SK-N-MC (cell line): Measurements from ENCODE around the gene ACVR1.

ENCODE experiments used
- DNase-seq: peaks from one replicate; pipeline ENCODE4 v3.0.0-alpha.2; 2011; ENCODE audit warnings: low read depth, low spot score
- H3K27ac ChIP-seq: fragments of 200-600 bp; sonication (generic); 2 replicates; pipeline ENCODE4 v1.5.1; 2016; ENCODE audit warnings: mixed run types
- H3K36me3 ChIP-seq: fragments of 200-600 bp; sonication (generic); 2 replicates; pipeline ENCODE4 v1.6.1; 2017; ENCODE audit warnings: antibody characterized with exemption, low read length, mixed read lengths; ENCODE audit not compliant: insufficient read depth
- H3K4me3 ChIP-seq: fragments of 200-600 bp; sonication (generic); 2 replicates; pipeline ENCODE4 v1.5.1; 2016
- H3K9ac ChIP-seq: fragments of 200-600 bp; sonication (generic); 2 replicates; pipeline ENCODE4 v1.8.0; 2017; ENCODE audit warnings: mixed run types, mixed read lengths; ENCODE audit not compliant: insufficient read length
- H3K9me3 ChIP-seq: fragments of 200-600 bp; sonication (generic); 2 replicates; pipeline ENCODE4 v1.6.1; 2017; ENCODE audit warnings: low read depth, mild to moderate bottlenecking, antibody characterized with exemption, low read length, moderate library complexity, mixed read lengths
- EZH2 ChIP-seq: fragments of 200-600 bp; sonication (generic); IDR thresholded peaks from one replicate; pipeline ENCODE4 v1.6.1; 2017; ENCODE audit warnings: antibody characterized with exemption
- FOXP2 ChIP-seq: optimal IDR thresholded peaks from 2 replicates; pipeline ENCODE3; 2011; ENCODE audit warnings: mild to moderate bottlenecking, moderate library complexity; ENCODE audit not compliant: insufficient read depth; ENCODE audit errors: extremely low read length, control extremely low read depth
- POLR2AphosphoS5 ChIP-seq: IDR thresholded peaks from 2 replicates; pipeline ENCODE4 v1.6.1; 2012; ENCODE audit warnings: mild to moderate bottlenecking, low read depth, low read length, borderline replicate concordance

ACVR1 gene

GRCh38 chr2:157867703-157868102 lies 8.4 kb downstream of the ACVR1 start:
- no peak for DNase-seq
- no peak overlapping the region for H3K4me3 ChIP-seq
- no peak overlapping the region for H3K9ac ChIP-seq
- TF ChIP-seq FOXP2: no peak
- no peak for TF ChIP-seq POLR2AphosphoS5
- no peak for TF ChIP-seq EZH2
- H3K36me3 ChIP-seq: no peaks in the 10 kb centered on the region
- H3K9me3 ChIP-seq: no peaks in the 10 kb centered on the region
- H3K27ac ChIP-seq: no peak overlapping the region

- H3K9me3 ChIP-seq: no peaks in the 10 kb centered on the region
- TF ChIP-seq POLR2AphosphoS5 (no peak), FOXP2 (no peak), EZH2 (no peak)
- no peak overlapping the region for H3K9ac ChIP-seq
- no peak overlapping the region for H3K27ac ChIP-seq
- H3K4me3 ChIP-seq: no peak overlapping the region
- no peak for DNase-seq
- no peaks in the 10 kb centered on the region for H3K36me3 ChIP-seq
These were observed 9.2 kb downstream of the ACVR1 start for GRCh38 chr2:157866666-157867642.

GRCh38 chr2:157866202-157866601 lies 9.9 kb downstream of the ACVR1 start:
- H3K9ac ChIP-seq: no peak overlapping the region
- H3K9me3 ChIP-seq: no peaks in the 10 kb centered on the region
- no peaks in the 10 kb centered on the region for H3K36me3 ChIP-seq
- no peak for DNase-seq
- TF ChIP-seq EZH2 (no peak), POLR2AphosphoS5 (no peak), FOXP2 (no peak)
- H3K4me3 ChIP-seq: no peak overlapping the region
- no peak overlapping the region for H3K27ac ChIP-seq

- Histone ChIP-seq H3K4me3 (no peak overlapping the region), H3K36me3 (no peaks in the 10 kb centered on the region), H3K27ac (no peak overlapping the region), H3K9ac (no peak overlapping the region), H3K9me3 (no peaks in the 10 kb centered on the region)
- DNase-seq: no peak
- TF ChIP-seq EZH2: no peak
These were observed 11.2 kb downstream of the ACVR1 start for GRCh38 chr2:157864857-157865430.

- Histone ChIP-seq H3K9ac (no peak overlapping the region), H3K4me3 (no peak overlapping the region), H3K36me3 (no peaks in the 10 kb centered on the region), H3K9me3 (no peaks in the 10 kb centered on the region), H3K27ac (no peak overlapping the region)
- no peak for DNase-seq
- no peak for TF ChIP-seq FOXP2
- TF ChIP-seq EZH2: no peak
- no peak for TF ChIP-seq POLR2AphosphoS5
These were observed 17.3 kb downstream of the ACVR1 start for GRCh38 chr2:157858846-157859245.

GRCh38 chr2:157857881-157858280 lies 18.2 kb downstream of the ACVR1 start:
- no peak for TF ChIP-seq FOXP2
- no peak for TF ChIP-seq POLR2AphosphoS5
- TF ChIP-seq EZH2: no peak
- no peak overlapping the region for H3K9ac ChIP-seq
- H3K9me3 ChIP-seq: no peaks in the 10 kb centered on the region
- DNase-seq: no peak
- no peaks in the 10 kb centered on the region for H3K36me3 ChIP-seq
- H3K4me3 ChIP-seq: no peak overlapping the region
- no peak overlapping the region for H3K27ac ChIP-seq

GRCh38 chr2:157856187-157856515 lies 20.0 kb downstream of the ACVR1 start:
- TF ChIP-seq EZH2: no peak
- no peak for TF ChIP-seq POLR2AphosphoS5
- no peak for TF ChIP-seq FOXP2
- Histone ChIP-seq H3K9me3 (no peaks in the 10 kb centered on the region), H3K9ac (no peak overlapping the region), H3K36me3 (no peaks in the 10 kb centered on the region), H3K4me3 (no peak overlapping the region), H3K27ac (no peak overlapping the region)
- DNase-seq: no peak

- TF ChIP-seq EZH2 (no peak), FOXP2 (no peak), POLR2AphosphoS5 (no peak)
- Histone ChIP-seq H3K4me3 (no peak overlapping the region), H3K36me3 (no peaks in the 10 kb centered on the region), H3K9me3 (no peaks in the 10 kb centered on the region), H3K27ac (no peak overlapping the region), H3K9ac (no peak overlapping the region)
- DNase-seq: no peak
These were observed 22.3 kb downstream of the ACVR1 start for GRCh38 chr2:157853820-157854219.
